ENCODE data around the gene DCUN1D4. TPM values are rescaled to one million over a fixed set of nuclear protein-coding genes. Genes with fewer than 3 reads are reported as not detected.
A peak's percentile ranks its signal among the peaks of the same experiment; 100 is the strongest.

Gene DCUN1D4
- total RNA-seq, 1 experiment from 2014 or later = 42.8 TPM

GRCh38 chr4:51855751-51856150, 12.8 kb downstream of the DCUN1D4 start:
- H3K4me1 ChIP-seq = peaks cover 40% of the 10 kb centered on the region
- ChIA-PET CTCF (no interaction called here), POLR2A (no interaction called here)
- H3K27ac Mint-ChIP-seq (ENCODE audit: unreplicated experiment) = peak overlapping the region; percentile 96
- DNase-seq = no peak
- no peak overlapping the region for H3K4me3 Mint-ChIP-seq (ENCODE audit: unreplicated experiment)
- no peaks in the 10 kb centered on the region; the same call in 1 of the 2 replicates for H3K36me3 ChIP-seq (ENCODE audit: control insufficient read depth, insufficient read depth, low read length)
- peaks cover 30% of the 10 kb centered on the region for H3K36me3 Mint-ChIP-seq (ENCODE audit: insufficient read depth, unreplicated experiment)
- TF ChIP-seq, protein P1, sequence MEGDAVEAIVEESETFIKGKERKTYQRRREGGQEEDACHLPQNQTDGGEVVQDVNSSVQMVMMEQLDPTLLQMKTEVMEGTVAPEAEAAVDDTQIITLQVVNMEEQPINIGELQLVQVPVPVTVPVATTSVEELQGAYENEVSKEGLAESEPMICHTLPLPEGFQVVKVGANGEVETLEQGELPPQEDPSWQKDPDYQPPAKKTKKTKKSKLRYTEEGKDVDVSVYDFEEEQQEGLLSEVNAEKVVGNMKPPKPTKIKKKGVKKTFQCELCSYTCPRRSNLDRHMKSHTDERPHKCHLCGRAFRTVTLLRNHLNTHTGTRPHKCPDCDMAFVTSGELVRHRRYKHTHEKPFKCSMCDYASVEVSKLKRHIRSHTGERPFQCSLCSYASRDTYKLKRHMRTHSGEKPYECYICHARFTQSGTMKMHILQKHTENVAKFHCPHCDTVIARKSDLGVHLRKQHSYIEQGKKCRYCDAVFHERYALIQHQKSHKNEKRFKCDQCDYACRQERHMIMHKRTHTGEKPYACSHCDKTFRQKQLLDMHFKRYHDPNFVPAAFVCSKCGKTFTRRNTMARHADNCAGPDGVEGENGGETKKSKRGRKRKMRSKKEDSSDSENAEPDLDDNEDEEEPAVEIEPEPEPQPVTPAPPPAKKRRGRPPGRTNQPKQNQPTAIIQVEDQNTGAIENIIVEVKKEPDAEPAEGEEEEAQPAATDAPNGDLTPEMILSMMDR (IDR thresholded peaks at IDR 0.05; ENCODE audit: insufficient read depth in 1 of 2, low read depth in 1 of 2, low read length in 1 of 2, severe bottlenecking in 1 of 2, unreplicated experiment in 1 of 2) = no peak
- no peaks in the 10 kb centered on the region for H3K9me3 ChIP-seq
- H3K9me3 Mint-ChIP-seq (ENCODE audit: unreplicated experiment) = no peaks in the 10 kb centered on the region
- no peak overlapping the region for H3K4me3 ChIP-seq (ENCODE audit: low read depth, low read length)
- peaks cover 63% of the 10 kb centered on the region for H3K4me1 Mint-ChIP-seq (ENCODE audit: low read depth, unreplicated experiment)
- no TSS peak for BruUV-seq (replicated peaks)
- no peaks in the 10 kb centered on the region for H3K27me3 ChIP-seq (replicated peaks; ENCODE audit: control insufficient read depth, insufficient read depth, low read length)
- intact Hi-C loops (cut with micrococcal nuclease; ENCODE audit: unreplicated experiment) = no loop called here
- no peaks in the 10 kb centered on the region for H3K27me3 Mint-ChIP-seq (ENCODE audit: insufficient read depth, unreplicated experiment)

DNA sequence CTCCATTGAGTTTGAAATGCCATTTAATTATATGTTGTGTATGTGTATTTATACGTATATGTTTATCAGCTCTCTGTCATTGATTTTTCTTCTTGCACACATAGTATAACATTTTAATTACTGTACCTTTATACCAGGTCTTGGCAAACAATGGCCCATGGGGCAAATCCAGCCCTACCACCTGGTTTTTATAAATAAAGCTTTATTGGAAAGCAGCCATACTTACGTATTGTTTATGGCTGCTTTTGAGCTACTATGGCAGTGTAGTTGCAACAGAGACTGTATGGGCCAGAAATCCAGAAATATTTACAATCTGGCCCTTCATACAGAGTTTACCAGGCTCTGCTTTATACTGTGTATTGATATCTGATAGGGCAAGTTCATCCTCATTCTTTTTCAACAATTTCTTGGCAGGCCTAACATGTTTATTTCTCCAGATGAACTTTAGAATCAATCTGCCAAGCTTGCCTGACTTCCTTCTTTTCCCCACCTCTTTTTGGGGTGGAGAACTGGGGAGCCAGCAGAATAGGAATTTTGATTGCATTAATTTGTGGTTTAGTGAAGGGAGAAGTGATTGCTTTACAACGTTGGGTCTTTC, 15.8 kb downstream of the DCUN1D4 start:
- intact Hi-C loops (cut with micrococcal nuclease; ENCODE audit: unreplicated experiment) = no loop called here
- H3K36me3 Mint-ChIP-seq (ENCODE audit: insufficient read depth, unreplicated experiment) = peaks cover 28% of the 10 kb centered on the region
- CTCF ChIA-PET = no interaction called here
- H3K27ac Mint-ChIP-seq (ENCODE audit: unreplicated experiment) = peak overlapping the region; percentile 36
- H3K4me3 Mint-ChIP-seq (ENCODE audit: unreplicated experiment) = no peak overlapping the region
- BruUV-seq (replicated peaks) = no TSS peak
- Histone ChIP-seq H3K36me3 (ENCODE audit: control insufficient read depth, insufficient read depth, low read length) (no peaks in the 10 kb centered on the region; the same call in 1 of the 2 replicates), H3K4me1 (peaks cover 29% of the 10 kb centered on the region), H3K4me3 (ENCODE audit: low read depth, low read length) (no peak overlapping the region), H3K9me3 (no peaks in the 10 kb centered on the region), H3K27me3 (replicated peaks; ENCODE audit: control insufficient read depth, insufficient read depth, low read length) (no peaks in the 10 kb centered on the region)
- TF ChIP-seq, protein P1 (IDR thresholded peaks at IDR 0.05; ENCODE audit: insufficient read depth in 1 of 2, low read depth in 1 of 2, low read length in 1 of 2, severe bottlenecking in 1 of 2, unreplicated experiment in 1 of 2) = no peak
- POLR2A ChIA-PET = no interaction called here
- no peaks in the 10 kb centered on the region for H3K27me3 Mint-ChIP-seq (ENCODE audit: insufficient read depth, unreplicated experiment)
- DNase-seq = no peak
- peaks cover 45% of the 10 kb centered on the region for H3K4me1 Mint-ChIP-seq (ENCODE audit: low read depth, unreplicated experiment)
- H3K9me3 Mint-ChIP-seq (ENCODE audit: unreplicated experiment) = no peaks in the 10 kb centered on the region

GRCh38 chr4:51859476-51860031, 16.6 kb downstream of the DCUN1D4 start:
- H3K27me3 ChIP-seq (replicated peaks; ENCODE audit: control insufficient read depth, insufficient read depth, low read length) = no peaks in the 10 kb centered on the region
- H3K4me3 Mint-ChIP-seq (ENCODE audit: unreplicated experiment) = no peak overlapping the region
- intact Hi-C loops (cut with micrococcal nuclease; ENCODE audit: unreplicated experiment) = no loop called here
- no peak for DNase-seq
- H3K36me3 ChIP-seq (ENCODE audit: control insufficient read depth, insufficient read depth, low read length) = no peaks in the 10 kb centered on the region; the same call in 1 of the 2 replicates
- no peaks in the 10 kb centered on the region for H3K9me3 Mint-ChIP-seq (ENCODE audit: unreplicated experiment)
- H3K27ac Mint-ChIP-seq (ENCODE audit: unreplicated experiment) = peak overlapping the region; percentile 36
- CTCF ChIA-PET = no interaction called here
- H3K4me1 Mint-ChIP-seq (ENCODE audit: low read depth, unreplicated experiment) = peaks cover 40% of the 10 kb centered on the region
- no peaks in the 10 kb centered on the region for H3K9me3 ChIP-seq
- BruUV-seq (replicated peaks) = no TSS peak
- POLR2A ChIA-PET = no interaction called here
- H3K36me3 Mint-ChIP-seq (ENCODE audit: insufficient read depth, unreplicated experiment) = peaks cover 30% of the 10 kb centered on the region
- no peak overlapping the region for H3K4me3 ChIP-seq (ENCODE audit: low read depth, low read length)
- TF ChIP-seq, protein P1 (IDR thresholded peaks at IDR 0.05; ENCODE audit: insufficient read depth in 1 of 2, low read depth in 1 of 2, low read length in 1 of 2, severe bottlenecking in 1 of 2, unreplicated experiment in 1 of 2) = no peak
- peaks cover 20% of the 10 kb centered on the region for H3K4me1 ChIP-seq
- H3K27me3 Mint-ChIP-seq (ENCODE audit: insufficient read depth, unreplicated experiment) = no peaks in the 10 kb centered on the region

Measured in Caco-2 (cell line).